GM06990 (cell line): ENCODE measurements around the gene TMEM37.

Experiments
- DNase-seq: peaks from one replicate; pipeline ENCODE4 v3.0.0-alpha.2; 2011; ENCODE audit not compliant: insufficient read length; ENCODE audit errors: extremely low read depth
- H3K27me3 ChIP-seq: replicated peaks from 2 replicates; pipeline ENCODE4 v1.6.0; 2011; ENCODE audit warnings: low read length; ENCODE audit not compliant: control insufficient read depth, insufficient read depth
- H3K36me3 ChIP-seq: 2 replicates; pipeline ENCODE4 v1.5.1; 2011; ENCODE audit warnings: low read length; ENCODE audit not compliant: control insufficient read depth, insufficient read depth
- H3K4me3 ChIP-seq: replicated peaks from 2 replicates; pipeline ENCODE4 v1.5.1; 2011; ENCODE audit warnings: low read depth, mild to moderate bottlenecking, control low read depth, low read length
- CTCF ChIP-seq: IDR thresholded peaks from 2 replicates; pipeline ENCODE4 v1.5.1; 2011; ENCODE audit warnings: low read length, control low read depth, mild to moderate bottlenecking, inconsistent platforms; ENCODE audit not compliant: insufficient read depth, poor library complexity, severe bottlenecking

Gene TMEM37

GRCh38 chr2:119421741-119422140 is 9.9 kb upstream of the TMEM37 start:
- no peaks in the 10 kb centered on the region; the same call in 1 of the 2 replicates for H3K27me3 ChIP-seq
- DNase-seq, result no peak
- H3K36me3 ChIP-seq, result no peaks in the 10 kb centered on the region
- TF ChIP-seq CTCF, result no peak
- no peak overlapping the region for H3K4me3 ChIP-seq

- no peak for TF ChIP-seq CTCF
- DNase-seq, result no peak
- H3K4me3 ChIP-seq, result no peak overlapping the region
- no peaks in the 10 kb centered on the region for H3K36me3 ChIP-seq
- H3K27me3 ChIP-seq, result no peaks in the 10 kb centered on the region; the same call in 1 of the 2 replicates
These were observed 9.1 kb upstream of the TMEM37 start for GRCh38 chr2:119422360-119423107.

- no peak overlapping the region for H3K4me3 ChIP-seq
- H3K27me3 ChIP-seq, result no peaks in the 10 kb centered on the region; the same call in 1 of the 2 replicates
- TF ChIP-seq CTCF, result no peak
- H3K36me3 ChIP-seq, result no peaks in the 10 kb centered on the region
- no peak for DNase-seq
These were observed 8.6 kb upstream of the TMEM37 start for GRCh38 chr2:119423108-119423444.

- TF ChIP-seq CTCF, result no peak
- Histone ChIP-seq H3K27me3 (no peaks in the 10 kb centered on the region; the same call in 1 of the 2 replicates), H3K4me3 (no peak overlapping the region), H3K36me3 (no peaks in the 10 kb centered on the region)
- no peak for DNase-seq
These were observed 7.8 kb upstream of the TMEM37 start for GRCh38 chr2:119423811-119424210.

- H3K36me3 ChIP-seq, result no peaks in the 10 kb centered on the region
- TF ChIP-seq CTCF, result no peak
These were observed 7.2 kb upstream of the TMEM37 start for GRCh38 chr2:119424284-119425118.

More at GRCh38 chr2:119424284-119425118, 7.2 kb upstream of the TMEM37 start:
- no peak overlapping the region for H3K4me3 ChIP-seq
- no peaks in the 10 kb centered on the region; the same call in 1 of the 2 replicates for H3K27me3 ChIP-seq
- DNase-seq, result no peak
